ENCODE data around the gene PIGU.
A peak's percentile ranks its signal among the peaks of the same experiment; 100 is the strongest.
"Not testable (repeated sequence)": the region's sequence is repeated elsewhere in the genome, so short reads cannot be mapped to it uniquely, and the experiment has no call there.

PIGU gene

DNA sequence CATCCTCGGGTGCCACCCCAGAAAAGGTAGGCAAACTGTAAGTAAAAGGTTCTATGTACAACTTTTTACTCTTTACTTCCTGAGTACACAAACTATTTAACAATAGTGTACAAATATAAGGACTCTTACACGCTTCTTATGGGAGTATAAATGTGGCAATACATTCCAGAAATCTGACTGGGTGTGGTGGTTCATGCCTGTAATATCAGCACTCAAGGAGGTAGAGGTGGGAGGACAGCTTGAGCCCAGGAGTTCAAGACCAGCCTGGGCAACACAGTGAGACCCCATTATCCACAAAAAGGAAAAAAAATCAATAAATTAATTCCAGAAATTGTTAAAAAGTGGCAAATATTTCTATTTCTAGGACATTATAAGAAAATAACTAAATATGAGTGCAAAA lies 48.9 kb downstream of the PIGU start:
- no peak for DNase-seq
- intact Hi-C loops (cut with DNase I), result no loop called here

DNA sequence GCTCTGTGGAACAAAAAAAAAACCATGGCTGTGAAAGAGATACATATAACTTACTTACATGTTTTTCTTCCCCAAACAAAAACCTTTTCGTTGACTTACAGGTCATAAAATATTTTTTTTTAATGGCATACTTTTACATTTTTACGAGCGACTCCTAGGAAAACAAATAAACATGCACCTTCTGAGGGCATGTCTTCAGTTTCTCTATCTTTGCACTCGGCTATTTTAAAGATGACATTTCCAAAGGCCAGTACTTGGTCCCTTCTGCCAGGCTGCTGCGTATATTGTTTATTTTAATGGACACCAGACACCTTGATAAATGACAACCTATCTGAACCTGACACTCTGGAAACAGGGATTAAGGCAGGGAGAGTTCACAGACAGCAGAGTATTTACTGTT lies 49.4 kb downstream of the PIGU start:
- intact Hi-C loops (cut with DNase I), result no loop called here
- no peak for DNase-seq

DNA sequence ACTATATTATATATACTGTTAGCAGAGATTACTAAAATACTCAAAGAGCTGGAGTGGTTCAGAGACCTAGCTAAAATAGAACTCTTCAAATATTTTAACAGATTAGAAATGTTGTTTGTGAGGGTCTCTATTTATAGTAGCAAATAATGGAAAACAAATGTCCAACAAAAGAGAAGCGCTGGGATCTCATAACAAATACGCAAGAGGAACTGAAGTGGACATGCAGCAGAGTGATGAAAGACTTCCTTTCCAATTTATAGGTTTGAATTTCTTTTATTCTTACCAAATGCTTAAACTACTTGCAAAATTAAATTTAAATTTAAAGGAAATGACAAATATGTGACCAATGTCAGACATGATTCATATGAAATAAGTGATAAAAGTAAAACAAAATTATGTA lies 49.9 kb downstream of the PIGU start:
- DNase-seq, result no peak
- intact Hi-C loops (cut with DNase I), result no loop called here

DNA sequence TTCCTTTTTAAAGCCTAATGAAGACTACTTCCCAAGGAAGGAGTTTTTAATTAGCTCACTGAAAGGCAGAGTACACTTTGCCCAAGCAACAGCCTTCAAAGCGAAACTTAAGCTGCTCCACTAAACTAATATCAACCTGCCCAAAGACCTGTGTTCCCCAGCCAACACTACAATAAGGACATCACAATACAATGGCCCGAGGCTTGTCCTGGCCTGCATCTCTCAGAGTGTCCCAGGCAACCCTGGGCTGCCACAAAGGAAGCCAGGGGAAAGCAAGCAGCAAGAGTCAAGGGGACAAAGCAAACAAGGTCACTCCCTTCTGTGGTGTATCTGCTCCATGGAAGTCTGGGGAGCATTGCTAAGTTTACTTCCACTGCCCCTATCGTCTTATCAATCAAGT lies 52.3 kb downstream of the PIGU start:
- intact Hi-C loops (cut with DNase I), result no loop called here
- DNase-seq, result peak in 1 of 10 donors; percentile 58

GRCh38 chr20:34622821-34623451 lies 54.0 kb downstream of the PIGU start:
- DNase-seq, result peak in 1 of 10 donors; percentile 52
- intact Hi-C loops (cut with DNase I), result no loop called here

DNA sequence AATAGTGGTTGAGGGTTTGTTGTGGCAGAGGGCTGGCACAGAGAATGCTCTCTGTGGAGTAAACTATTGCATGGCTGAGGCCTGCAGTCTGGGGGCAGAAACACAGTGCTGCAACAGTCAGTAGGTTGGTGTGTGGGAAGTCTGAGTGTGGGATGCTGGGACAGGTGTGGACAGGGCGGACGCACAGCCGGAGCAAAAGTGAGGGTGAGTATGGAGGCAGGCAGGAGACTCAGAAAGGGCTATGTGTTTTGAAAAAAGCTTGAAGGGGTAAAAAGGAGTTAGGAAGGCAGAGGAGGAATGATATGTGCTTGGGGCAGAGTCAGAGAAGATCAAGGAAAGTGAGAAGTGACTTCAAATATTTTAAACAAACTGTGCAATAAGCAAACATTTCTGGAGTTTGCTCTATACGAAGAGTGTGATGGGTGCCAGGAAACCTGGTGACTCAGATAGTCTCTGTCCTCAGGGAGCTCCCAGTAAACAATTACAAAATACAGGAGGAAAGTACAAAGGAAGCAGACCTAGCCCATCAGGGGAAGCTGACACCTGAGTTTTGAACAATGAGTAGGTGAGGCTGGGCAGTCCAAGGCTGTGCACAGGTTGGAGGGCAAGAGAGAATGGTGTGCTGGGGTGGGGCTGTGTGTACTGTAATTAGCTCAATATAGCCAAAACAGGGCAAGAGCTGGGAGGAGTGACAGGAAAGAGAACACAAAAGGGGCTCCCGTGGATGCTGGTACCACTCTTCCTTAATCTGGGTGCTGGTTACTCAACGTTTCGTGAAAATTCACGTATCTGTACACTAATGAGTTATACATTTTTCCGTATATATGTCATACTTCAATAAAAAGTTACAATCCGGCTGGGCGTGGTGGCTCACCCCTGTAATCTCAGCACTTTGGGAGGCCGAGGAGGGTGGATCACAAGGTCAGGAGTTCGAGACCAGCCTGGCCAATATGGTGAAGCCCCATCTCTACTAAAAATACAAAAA lies 55.2 kb downstream of the PIGU start:
- DNase-seq, result peak in 1 of 10 donors; percentile 75
- intact Hi-C loops (cut with DNase I), result no loop called here

DNA sequence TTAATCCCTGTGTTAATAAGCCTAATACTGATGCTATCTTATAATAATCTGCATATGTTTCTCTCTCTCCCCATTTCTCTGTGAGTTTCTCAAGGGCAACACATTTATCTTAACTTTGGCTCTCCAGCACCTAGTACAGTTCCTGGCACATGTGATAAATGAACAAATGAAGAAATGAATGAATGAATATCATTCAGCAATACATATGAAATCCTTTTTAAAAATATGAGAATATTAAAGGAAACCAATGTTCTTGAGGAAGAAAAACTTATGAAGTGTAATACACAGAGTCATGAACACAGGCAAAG lies 55.9 kb downstream of the PIGU start:
- DNase-seq, result no peak
- intact Hi-C loops (cut with DNase I), result no loop called here

DNA sequence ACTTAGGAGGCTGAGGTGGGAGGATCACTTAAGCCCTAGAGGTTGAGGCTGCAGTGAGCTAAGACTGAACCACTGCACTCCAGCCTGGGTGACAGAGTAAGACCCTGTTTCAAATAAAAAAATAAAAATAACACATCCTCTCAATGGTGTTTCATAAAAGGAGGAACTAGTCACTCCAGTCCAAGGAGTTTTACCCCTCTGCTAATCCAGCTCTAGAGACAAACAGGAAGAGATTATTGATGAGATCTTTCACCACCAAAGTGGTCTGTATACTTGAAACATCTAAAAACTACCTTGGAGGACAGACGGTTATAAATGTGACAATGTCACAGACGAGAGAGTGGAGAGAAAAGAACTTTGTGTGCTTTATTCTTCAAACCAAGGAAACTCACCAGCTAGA lies 58.2 kb downstream of the PIGU start:
- DNase-seq, result no peak
- intact Hi-C loops (cut with DNase I), result no loop called here

DNA sequence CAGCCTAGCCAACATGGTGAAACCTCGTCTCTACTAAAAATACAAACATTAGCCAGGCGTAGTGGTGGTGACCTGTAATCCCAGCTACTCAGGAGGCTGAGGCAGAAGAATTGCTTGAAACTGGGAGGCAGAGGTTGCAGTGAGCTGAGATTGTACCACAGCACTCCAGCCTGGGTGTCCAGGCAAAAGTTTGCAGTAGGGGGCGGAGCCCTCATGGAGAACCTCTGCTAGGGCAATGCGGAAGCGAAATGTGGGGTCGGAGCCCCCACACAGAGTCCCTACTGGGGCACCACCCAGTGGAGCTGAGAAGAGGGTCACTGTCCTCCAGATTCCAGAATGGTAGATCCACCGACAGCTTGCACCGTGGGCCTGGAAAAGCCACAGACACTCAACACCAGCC lies 60.0 kb downstream of the PIGU start:
- DNase-seq; intact Hi-C loops (cut with DNase I): not testable (repeated sequence)

GRCh38 chr20:34615477-34615876 lies 61.4 kb downstream of the PIGU start:
- peak in 3 of 10 donors; percentile 31 to 76 (median 38) for DNase-seq
- intact Hi-C loops (cut with DNase I), result no loop called here

GRCh38 chr20:34611976-34612375 lies 64.9 kb downstream of the PIGU start:
- intact Hi-C loops (cut with DNase I); DNase-seq: not testable (repeated sequence)

DNA sequence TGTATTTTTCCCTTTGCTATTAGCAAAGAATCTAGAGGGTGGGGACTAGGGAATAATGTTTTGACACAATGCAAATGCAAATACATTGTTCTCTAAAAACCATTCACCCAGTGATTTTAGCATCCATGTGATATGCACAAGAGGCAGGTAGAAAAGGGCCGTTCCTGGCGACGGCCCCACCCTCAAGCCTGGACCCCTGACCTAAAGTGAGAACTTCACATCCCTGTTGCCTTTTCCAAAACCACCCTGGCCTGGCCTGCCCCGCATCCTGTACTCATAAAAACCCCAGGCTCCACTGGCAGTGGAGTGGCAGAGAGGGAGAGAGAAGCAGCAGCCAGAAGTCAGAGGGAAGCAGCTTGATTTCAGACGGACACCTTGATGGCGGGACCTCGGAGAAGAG lies 69.8 kb downstream of the PIGU start:
- intact Hi-C loops (cut with DNase I), result no loop called here
- peak in 1 of 10 donors; percentile 58 for DNase-seq

DNA sequence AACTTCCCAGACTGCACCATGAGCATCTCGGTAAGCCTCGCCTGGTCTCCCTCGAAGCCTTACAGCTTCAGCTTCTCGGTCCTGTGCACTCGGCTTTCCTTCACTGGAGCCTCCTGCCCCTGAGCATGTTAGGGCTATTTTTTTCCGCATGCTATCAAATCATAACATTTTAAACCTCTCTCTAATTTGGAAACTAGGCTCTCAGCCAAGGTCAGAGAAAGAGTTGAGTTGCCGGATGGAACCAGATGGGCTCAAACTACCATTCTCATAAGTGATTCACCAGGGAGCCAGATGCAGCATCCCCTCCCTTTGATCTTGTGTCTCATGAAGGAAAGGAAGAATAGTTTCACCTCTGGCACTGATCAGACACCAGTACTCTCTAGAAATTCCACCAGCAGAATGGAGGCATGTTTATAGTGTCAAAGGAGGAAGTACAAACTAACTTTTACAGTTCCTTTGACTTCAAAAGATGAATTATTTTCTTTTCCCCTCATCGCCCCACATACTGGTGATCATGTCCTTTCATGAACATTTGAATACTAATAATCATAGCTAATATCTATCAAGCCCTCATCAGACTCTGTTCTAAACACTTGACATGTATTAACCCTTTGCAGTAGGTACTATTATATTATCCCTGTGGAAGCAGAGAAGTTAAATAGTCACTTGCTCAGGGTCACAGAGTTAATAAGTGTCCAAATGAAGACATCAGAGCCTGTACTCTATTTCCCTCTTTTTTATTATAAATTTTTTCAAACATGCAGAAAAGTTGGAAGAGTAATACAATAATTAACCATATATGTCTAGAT lies 71.7 kb downstream of the PIGU start:
- intact Hi-C loops (cut with DNase I), result no loop called here
- DNase-seq, result peak in 1 of 10 donors; percentile 34

- intact Hi-C loops (cut with DNase I), result no loop called here
Measured at GRCh38 chr20:34600892-34601653, 75.8 kb downstream of the PIGU start.

DNA sequence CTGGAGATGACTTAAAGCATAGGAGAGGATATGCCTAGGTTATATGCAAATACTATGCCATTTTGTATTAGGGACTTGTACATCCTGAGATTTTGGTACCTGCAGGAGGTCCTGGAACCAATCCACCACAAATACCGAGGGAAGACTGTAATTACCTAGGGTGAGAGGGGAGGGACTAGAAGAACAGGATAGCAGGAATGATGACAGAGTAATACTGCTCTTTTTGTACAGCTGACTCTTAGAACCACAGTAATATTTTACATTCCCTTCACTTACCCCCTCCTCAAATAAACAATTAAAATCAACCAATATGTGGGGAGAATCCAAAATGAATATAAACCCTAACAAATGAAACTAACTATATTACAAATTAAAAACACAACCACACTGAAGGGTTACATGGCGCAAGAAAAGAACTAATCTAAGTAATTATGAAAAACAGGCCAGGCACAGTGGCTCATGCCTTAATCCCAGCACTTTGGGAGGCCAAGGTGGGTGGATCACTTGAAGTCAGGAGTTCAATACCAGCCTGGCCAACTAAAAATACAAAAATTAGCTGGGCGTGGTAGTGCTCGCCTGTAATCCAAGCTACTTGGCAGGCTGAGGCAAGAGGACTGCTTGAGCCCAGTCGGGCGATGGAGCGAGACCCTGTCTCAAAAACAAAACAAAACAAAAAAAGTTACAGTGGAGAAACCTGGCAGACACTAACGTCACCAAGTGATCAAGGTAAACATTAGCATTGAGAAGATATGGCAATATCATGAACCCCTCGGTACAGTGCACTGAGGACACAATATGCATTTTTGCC lies 81.3 kb downstream of the PIGU start:
- intact Hi-C loops (cut with DNase I), result no loop called here
- peak in 1 of 10 donors; percentile 32 for DNase-seq

More at GRCh38 chr20:34600892-34601653, 75.8 kb downstream of the PIGU start:
- DNase-seq, result no peak

- DNase-seq, result peak in 1 of 10 donors; percentile 22
- intact Hi-C loops (cut with DNase I), result no loop called here
Measured at GRCh38 chr20:34586488-34587163, 90.3 kb downstream of the PIGU start.

- peak in 1 of 10 donors; percentile 57 for DNase-seq
- intact Hi-C loops (cut with DNase I), result no loop called here
Measured at GRCh38 chr20:34585019-34585418, 91.9 kb downstream of the PIGU start.

DNA sequence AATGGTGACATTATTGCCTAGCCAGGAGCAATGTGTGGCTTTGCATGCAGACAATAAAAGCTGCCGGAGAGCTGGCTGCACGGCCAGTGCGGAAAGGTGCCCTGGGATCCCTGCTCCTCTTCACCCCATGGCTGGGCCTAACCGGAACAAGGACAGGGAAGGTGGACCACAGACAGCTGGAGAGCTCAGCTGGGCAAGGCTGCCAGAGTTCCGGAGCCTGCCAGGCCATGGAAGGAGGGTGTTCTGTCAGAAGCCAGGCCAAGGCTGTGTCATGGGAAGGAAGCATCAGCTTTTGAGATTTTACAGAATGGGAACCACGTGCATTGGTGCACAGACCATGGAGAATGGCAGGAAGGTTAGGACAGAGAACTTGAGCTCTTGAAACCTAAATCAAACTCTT lies 93.3 kb downstream of the PIGU start:
- intact Hi-C loops (cut with DNase I), result no loop called here
- DNase-seq, result peak in 1 of 10 donors; percentile 73

DNA sequence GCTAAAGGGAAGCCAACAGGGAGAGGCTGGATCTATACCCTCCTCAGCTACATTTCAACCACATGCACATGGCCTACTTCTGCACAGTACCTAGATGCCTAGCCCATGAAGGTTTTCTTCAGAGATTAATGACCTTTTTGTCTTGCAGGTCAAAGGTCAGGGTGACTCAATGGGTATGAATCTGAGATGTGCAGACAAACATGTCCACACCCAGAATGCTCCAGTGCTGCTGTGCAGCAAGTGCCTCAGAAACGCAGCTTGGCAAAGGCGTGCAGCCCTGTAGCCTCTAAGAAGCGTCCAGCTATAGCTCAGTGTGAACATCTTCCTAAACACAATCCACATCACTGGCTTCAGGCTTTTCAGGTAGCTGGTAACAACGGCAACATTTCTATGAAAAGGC lies 94.0 kb downstream of the PIGU start:
- intact Hi-C loops (cut with DNase I), result no loop called here
- DNase-seq, result peak in 1 of 10 donors; percentile 58

Data from posterior cingulate gyrus (tissue), 11 donors.